SU-DHL-6 (cell line): ENCODE results near the gene ASCC3.

Experiments
- H2AFZ ChIP-seq: fragments of 200-600 bp; sonication (generic); 2 replicates; pipeline ENCODE4 v1.6.1; 2014; ENCODE audit warnings: low read depth, mild to moderate bottlenecking, moderate library complexity, mixed read lengths, antibody characterized with exemption, low read length; ENCODE audit not compliant: severe bottlenecking
- H3F3A ChIP-seq: fragments of 200-600 bp; shearing (Covaris generic); 2 replicates; pipeline ENCODE4 v1.6.0; 2016; ENCODE audit warnings: antibody characterized with exemption, mild to moderate bottlenecking; ENCODE audit not compliant: insufficient read depth
- H3K27ac ChIP-seq: fragments of 200-600 bp; sonication (generic); 2 replicates; pipeline ENCODE4 v1.5.1; 2016; ENCODE audit warnings: low read depth, mild to moderate bottlenecking, low read length, moderate library complexity, mixed read lengths
- H3K27me3 ChIP-seq: fragments of 200-600 bp; sonication (generic), shearing (Covaris generic); 2 replicates; pipeline ENCODE4 v1.6.0; 2014; ENCODE audit warnings: mild to moderate bottlenecking, low read length
- H3K36me3 ChIP-seq: fragments of 200-600 bp; sonication (generic); 2 replicates; pipeline ENCODE4 v1.6.1; 2014; ENCODE audit warnings: mild to moderate bottlenecking, low read length, mixed read lengths
- H3K4me2 ChIP-seq: fragments of 300-600, 200-600 bp; shearing (Covaris generic), sonication (generic); 2 replicates; pipeline ENCODE4 v1.6.0; 2014; ENCODE audit warnings: low read length, low read depth, mild to moderate bottlenecking; ENCODE audit not compliant: poor library complexity, severe bottlenecking
- H3K4me3 ChIP-seq: fragments of 200-600 bp; sonication (generic); 2 replicates; pipeline ENCODE4 v1.5.1; 2014; ENCODE audit warnings: antibody characterized with exemption, low read length, mild to moderate bottlenecking, mixed read lengths; ENCODE audit not compliant: insufficient read depth, poor library complexity, severe bottlenecking
- H3K79me2 ChIP-seq: fragments of 200-600 bp; sonication (generic); 2 replicates; pipeline ENCODE4 v1.6.1; 2014; ENCODE audit warnings: mild to moderate bottlenecking, low read length, moderate library complexity; ENCODE audit not compliant: insufficient read depth
- H3K9ac ChIP-seq: fragments of 200-600 bp; sonication (generic); 2 replicates; pipeline ENCODE4 v1.7.0; 2014; ENCODE audit warnings: mild to moderate bottlenecking, low read length
- H3K9me2 ChIP-seq: fragments of 200-600 bp; sonication (generic); replicated peaks from 2 replicates; pipeline ENCODE4 v1.6.1; 2014; ENCODE audit warnings: low read length; ENCODE audit not compliant: insufficient read depth
- H3K9me3 ChIP-seq: fragments of 200-600 bp; sonication (generic); 2 replicates; pipeline ENCODE4 v1.6.1; 2014; ENCODE audit warnings: low read length, mixed read lengths; ENCODE audit not compliant: insufficient read depth
- H4K20me1 ChIP-seq: fragments of 200-600 bp; sonication (generic); 2 replicates; pipeline ENCODE4 v1.6.1; 2014; ENCODE audit warnings: low read depth, mild to moderate bottlenecking, antibody characterized with exemption, low read length, moderate library complexity, mixed read lengths
- EZH2phosphoT487 ChIP-seq: fragments of 200-600 bp; sonication (generic), shearing (Covaris generic); conservative IDR thresholded peaks from 2 replicates; pipeline ENCODE4 v1.6.1; 2018; ENCODE audit warnings: mild to moderate bottlenecking, antibody characterized with exemption, low read length, moderate library complexity, mixed read lengths
- TF ChIP-seq, protein P1 (sequence below): fragments of 200-600 bp; sonication (generic); IDR thresholded peaks from one replicate; pipeline ENCODE4 v1.5.1; 2017; ENCODE audit warnings: antibody characterized with exemption, mild to moderate bottlenecking, low read length, moderate library complexity; ENCODE audit not compliant: insufficient read depth, poor library complexity, severe bottlenecking

ASCC3 gene

DNA sequence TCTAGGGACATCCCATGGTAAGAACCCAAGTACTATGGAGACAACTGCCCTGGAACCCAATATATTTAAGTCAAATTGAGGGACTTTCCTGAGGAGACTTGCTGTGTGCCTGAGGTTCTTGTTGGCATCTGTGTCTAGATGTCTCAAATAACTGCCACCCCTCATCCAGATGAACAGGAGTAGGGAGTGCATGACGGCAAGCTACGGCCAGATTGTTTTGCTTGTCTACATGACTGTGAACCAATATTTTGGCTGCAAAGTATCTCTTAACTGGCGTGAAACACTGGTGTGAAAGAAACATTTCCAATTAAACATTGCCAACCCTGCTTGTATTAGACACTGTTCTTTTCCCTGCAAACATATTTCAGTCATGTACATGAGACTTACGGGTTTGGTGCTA lies 364.0 kb downstream of the ASCC3 start:
- H3K9me3 ChIP-seq, result no peaks in the 10 kb centered on the region
- H3K79me2 ChIP-seq, result no peaks in the 10 kb centered on the region
- no peak overlapping the region for H3K9ac ChIP-seq
- H4K20me1 ChIP-seq, result no peaks in the 10 kb centered on the region
- no peaks in the 10 kb centered on the region for H3F3A ChIP-seq
- TF ChIP-seq EZH2phosphoT487, result no peak
- TF ChIP-seq, protein P1, sequence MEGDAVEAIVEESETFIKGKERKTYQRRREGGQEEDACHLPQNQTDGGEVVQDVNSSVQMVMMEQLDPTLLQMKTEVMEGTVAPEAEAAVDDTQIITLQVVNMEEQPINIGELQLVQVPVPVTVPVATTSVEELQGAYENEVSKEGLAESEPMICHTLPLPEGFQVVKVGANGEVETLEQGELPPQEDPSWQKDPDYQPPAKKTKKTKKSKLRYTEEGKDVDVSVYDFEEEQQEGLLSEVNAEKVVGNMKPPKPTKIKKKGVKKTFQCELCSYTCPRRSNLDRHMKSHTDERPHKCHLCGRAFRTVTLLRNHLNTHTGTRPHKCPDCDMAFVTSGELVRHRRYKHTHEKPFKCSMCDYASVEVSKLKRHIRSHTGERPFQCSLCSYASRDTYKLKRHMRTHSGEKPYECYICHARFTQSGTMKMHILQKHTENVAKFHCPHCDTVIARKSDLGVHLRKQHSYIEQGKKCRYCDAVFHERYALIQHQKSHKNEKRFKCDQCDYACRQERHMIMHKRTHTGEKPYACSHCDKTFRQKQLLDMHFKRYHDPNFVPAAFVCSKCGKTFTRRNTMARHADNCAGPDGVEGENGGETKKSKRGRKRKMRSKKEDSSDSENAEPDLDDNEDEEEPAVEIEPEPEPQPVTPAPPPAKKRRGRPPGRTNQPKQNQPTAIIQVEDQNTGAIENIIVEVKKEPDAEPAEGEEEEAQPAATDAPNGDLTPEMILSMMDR, result no peak
- no peak overlapping the region for H2AFZ ChIP-seq
- peaks cover 20% of the 10 kb centered on the region for H3K36me3 ChIP-seq
- no peak overlapping the region for H3K27ac ChIP-seq
- no peak overlapping the region for H3K4me2 ChIP-seq
- no peak overlapping the region for H3K4me3 ChIP-seq
- no peaks in the 10 kb centered on the region for H3K27me3 ChIP-seq
- no peaks in the 10 kb centered on the region for H3K9me2 ChIP-seq

DNA sequence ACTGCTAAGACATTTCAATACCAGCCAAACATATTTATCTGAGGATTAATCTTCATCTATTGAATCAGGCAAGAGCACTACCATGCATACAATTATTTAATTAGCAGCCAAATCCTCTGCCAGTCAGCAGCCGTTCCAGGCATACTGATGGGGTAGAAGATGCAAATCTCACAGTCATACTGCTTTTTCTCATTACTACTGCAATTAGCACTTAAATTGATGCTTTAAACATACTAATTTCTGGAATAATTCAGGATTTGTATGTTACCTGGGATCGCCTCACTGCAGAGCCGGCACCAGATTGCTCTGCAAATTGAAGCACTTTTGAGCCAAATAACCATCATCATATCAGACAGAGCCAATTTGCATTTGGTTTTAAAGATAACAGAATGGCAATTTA lies 366.5 kb downstream of the ASCC3 start:
- H3K4me3 ChIP-seq, result no peak overlapping the region
- peaks cover 31% of the 10 kb centered on the region for H3K36me3 ChIP-seq
- no peaks in the 10 kb centered on the region for H4K20me1 ChIP-seq
- no peak overlapping the region for H3K9ac ChIP-seq
- no peaks in the 10 kb centered on the region for H3K9me3 ChIP-seq
- H3K79me2 ChIP-seq, result no peaks in the 10 kb centered on the region
- no peak overlapping the region for H3K27ac ChIP-seq
- no peaks in the 10 kb centered on the region for H3K27me3 ChIP-seq
- TF ChIP-seq, protein P1, result no peak
- TF ChIP-seq EZH2phosphoT487, result no peak
- no peaks in the 10 kb centered on the region for H3K9me2 ChIP-seq
- H2AFZ ChIP-seq, result no peak overlapping the region
- H3K4me2 ChIP-seq, result no peak overlapping the region
- H3F3A ChIP-seq, result no peaks in the 10 kb centered on the region

DNA sequence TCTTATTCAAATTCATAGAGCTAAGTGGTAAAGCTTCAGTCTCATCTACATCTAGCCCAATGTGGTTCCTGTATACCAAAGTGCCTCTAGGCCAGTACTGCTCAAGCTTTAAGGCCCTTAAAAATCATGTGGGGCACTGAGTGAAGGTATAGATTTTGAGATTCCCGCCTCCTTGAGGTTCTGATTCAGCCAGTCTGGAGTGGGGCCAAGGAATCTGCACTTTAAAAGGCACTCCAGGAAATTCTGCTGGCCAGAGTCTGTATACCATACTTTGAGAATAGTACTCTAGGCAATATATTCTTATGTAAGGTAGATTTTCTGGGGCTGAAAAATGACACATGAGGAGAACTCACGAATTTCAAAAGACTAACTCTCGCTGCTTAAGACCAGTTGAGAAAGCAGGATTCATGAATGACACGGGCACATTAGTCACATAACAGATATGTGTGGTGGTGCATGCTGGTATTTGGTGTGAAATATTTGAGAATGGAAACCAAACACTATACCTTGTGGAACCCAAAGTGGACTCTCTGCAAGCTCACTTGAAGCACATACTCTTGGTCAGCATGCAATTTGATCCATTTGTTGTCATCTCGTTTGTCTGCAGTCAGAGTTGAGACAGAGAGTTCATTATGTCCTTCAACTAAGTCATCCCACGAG lies 368.8 kb downstream of the ASCC3 start:
- Histone ChIP-seq H3K9me2 (no peaks in the 10 kb centered on the region), H3K36me3 (peaks cover 42% of the 10 kb centered on the region), H2AFZ (no peak overlapping the region), H3K4me3 (no peak overlapping the region), H3F3A (no peaks in the 10 kb centered on the region), H3K79me2 (no peaks in the 10 kb centered on the region), H4K20me1 (no peaks in the 10 kb centered on the region; the same call in 1 of the 2 replicates), H3K27me3 (no peaks in the 10 kb centered on the region), H3K9ac (no peak overlapping the region), H3K27ac (no peak overlapping the region), H3K9me3 (no peaks in the 10 kb centered on the region), H3K4me2 (no peak overlapping the region)
- TF ChIP-seq, protein P1, result no peak
- no peak for TF ChIP-seq EZH2phosphoT487
